HepG2 (cell line): ENCODE data around the gene SDHAF1. TPM values are rescaled to one million over a fixed set of nuclear protein-coding genes. Genes with fewer than 3 reads are reported as not detected.

Experiments
- ATAC-seq: fragments of 200-7000 bp; cut with Tn5 transposase; 3 replicates; pipeline ENCODE4 v1.9.1; 2020; ENCODE audit warnings: mild to moderate bottlenecking, moderate library complexity
- BruUV-seq: library from RNA; stranded (reverse); fragments of 400-500 nt; replicated peaks from 2 replicates; lab custom pipeline; 2021; lab: Mats Ljungman, UMichigan
- CTCF ChIA-PET: fragments of 300-600 bp; formaldehyde crosslinking; extraction: SDS; loops from one replicate; lab custom pipeline; 2021; ENCODE audit warnings: low total read pairs, inconsistent platforms, low intra/inter-chr PET ratio; lab: Yijun Ruan, JAX
- POLR2A ChIA-PET: fragments of 350-600 bp; sonication (Branson Sonifier 250); formaldehyde crosslinking; loops from one replicate; lab custom pipeline; 2020; ENCODE audit warnings: antibody characterized with exemption, inconsistent platforms; lab: Yijun Ruan, JAX
- DNase-seq: peaks from one replicate; pipeline ENCODE4 v3.0.0-alpha.2; 2015; ENCODE audit warnings: low spot score
- FAIRE-seq: peaks from 3 replicates; lab custom pipeline; 2011; peaks lifted over from hg19 to GRCh38; lab: Jason Lieb, UNC
- H2AFZ ChIP-seq: one replicate; pipeline ENCODE4 v1.6.1; 2011; ENCODE audit warnings: low read length, inconsistent platforms
- H3K27ac ChIP-seq: fragments of 300-600 bp; 3 replicates; pipeline ENCODE4 v1.8.0; 2011; ENCODE audit warnings: mixed run types, mild to moderate bottlenecking, mixed read lengths, low read length, inconsistent platforms; ENCODE audit not compliant: insufficient read depth; ENCODE audit errors: extremely low read length
- H3K27me3 ChIP-seq, 2 experiments: fragments of 200-600 bp in 1 of 2; 2 replicates in 1 of 2; 3 replicates in 1 of 2; pipeline versions ENCODE4 v1.6.0 to v1.8.0; 2011; ENCODE audit warnings: low read length in 2 of 2, mild to moderate bottlenecking in 2 of 2, moderate library complexity in 2 of 2, inconsistent platforms in 1 of 2; ENCODE audit not compliant: insufficient read depth in 2 of 2, control insufficient read depth in 1 of 2
- H3K36me3 ChIP-seq, 2 experiments: fragments of 200-600 bp in 1 of 2; replicated peaks in 1 of 2; 2 replicates in 1 of 2; 3 replicates in 1 of 2; pipeline versions ENCODE4 v1.5.1 to v1.8.0; 2011; ENCODE audit warnings: low read length in 2 of 2, inconsistent platforms in 1 of 2; ENCODE audit not compliant: insufficient read depth in 2 of 2, control insufficient read depth in 1 of 2
- H3K4me1 ChIP-seq: 2 replicates; pipeline ENCODE4 v1.5.1; 2012; ENCODE audit warnings: low read length, inconsistent platforms; ENCODE audit not compliant: insufficient read depth
- H3K4me2 ChIP-seq: 2 replicates; pipeline ENCODE4 v1.6.0; 2011; ENCODE audit warnings: low read depth, low read length, inconsistent platforms
- H3K4me3 ChIP-seq, 3 experiments: fragments of 200-600 bp in 1 of 3; sonication (generic), shearing (Covaris generic) in 1 of 3; replicated peaks in 1 of 3; 2 replicates each; pipeline ENCODE4 v1.5.1; 2011 to 2016; ENCODE audit warnings: low read length in 3 of 3, inconsistent platforms in 2 of 3, low read depth in 2 of 3, mild to moderate bottlenecking in 2 of 3, control low read depth in 1 of 3, mixed read lengths in 1 of 3; ENCODE audit not compliant: insufficient read depth in 1 of 3
- H3K79me2 ChIP-seq: one replicate; pipeline ENCODE4 v1.6.1; 2011; ENCODE audit warnings: low read length, inconsistent platforms; ENCODE audit not compliant: insufficient read depth
- H3K9ac ChIP-seq: 2 replicates; pipeline ENCODE4 v1.6.0; 2011; ENCODE audit warnings: mild to moderate bottlenecking, low read depth, low read length, inconsistent platforms; ENCODE audit not compliant: insufficient read depth
- H3K9me3 ChIP-seq: 2 replicates; pipeline ENCODE4 v1.5.1; 2012; ENCODE audit warnings: mild to moderate bottlenecking, low read length
- H4K20me1 ChIP-seq: 2 replicates; pipeline ENCODE4 v1.6.0; 2011; ENCODE audit warnings: inconsistent platforms, mild to moderate bottlenecking, low read length, moderate library complexity; ENCODE audit not compliant: insufficient read depth
- ARHGAP35 ChIP-seq: sonication (generic); formaldehyde crosslinking; IDR thresholded peaks from 2 replicates; pipeline ENCODE4 v1.9.0; 2022; ENCODE audit warnings: mild to moderate bottlenecking, inconsistent platforms, moderate library complexity, missing genetic modification reagents, borderline replicate concordance
- HNRNPK ChIP-seq: fragments of 200-400 bp; formaldehyde crosslinking; IDR thresholded peaks from 2 replicates; pipeline ENCODE4 v1.6.1; 2018; ENCODE audit warnings: low read length, low read depth, moderate library complexity, mild to moderate bottlenecking; ENCODE audit not compliant: poor library complexity, severe bottlenecking
- NR0B2 ChIP-seq: sonication (generic); formaldehyde crosslinking; IDR thresholded peaks from 2 replicates; pipeline ENCODE4 v1.4.0; 2020; ENCODE audit warnings: mild to moderate bottlenecking, missing genetic modification reagents
- PLSCR1 ChIP-seq: sonication (generic); formaldehyde crosslinking; IDR thresholded peaks from 2 replicates; pipeline ENCODE4 v1.5.0; 2020; ENCODE audit warnings: missing genetic modification reagents, mild to moderate bottlenecking, borderline replicate concordance
- PPARG ChIP-seq: conservative IDR thresholded peaks from 2 replicates; pipeline ENCODE4 v1.6.1; 2016; ENCODE audit warnings: missing biosample characterization, missing genetic modification reagents
- RAD21 ChIP-seq: fragments of 450-650 bp; formaldehyde crosslinking; IDR thresholded peaks from 2 replicates; pipeline ENCODE4 v1.5.0; 2020; ENCODE audit warnings: mild to moderate bottlenecking
- SRY ChIP-seq: sonication (generic); formaldehyde crosslinking; IDR thresholded peaks from 2 replicates; pipeline ENCODE4 v1.8.0; 2022; ENCODE audit warnings: mild to moderate bottlenecking, missing genetic modification reagents
- SYNCRIP ChIP-seq: fragments of 200-400 bp; formaldehyde crosslinking; IDR thresholded peaks from 2 replicates; pipeline ENCODE4 v1.6.1; 2018; ENCODE audit warnings: mild to moderate bottlenecking, low read depth, low read length; ENCODE audit not compliant: insufficient read depth
- TEAD2 ChIP-seq: sonication (generic); formaldehyde crosslinking; IDR thresholded peaks from 2 replicates; pipeline ENCODE4 v1.9.0; 2021; ENCODE audit warnings: missing genetic modification reagents
- TEAD3 ChIP-seq: optimal IDR thresholded peaks from 2 replicates; pipeline ENCODE3; 2016; ENCODE audit warnings: borderline replicate concordance
- THAP8 ChIP-seq: sonication (generic); formaldehyde crosslinking; IDR thresholded peaks from 2 replicates; pipeline ENCODE4 v1.5.1; 2020; ENCODE audit warnings: missing genetic modification reagents, mild to moderate bottlenecking, borderline replicate concordance
- THYN1 ChIP-seq: sonication (generic); formaldehyde crosslinking; IDR thresholded peaks from 2 replicates; pipeline ENCODE4 v1.8.1; 2023; ENCODE audit warnings: low read depth, mild to moderate bottlenecking, moderate library complexity, missing genetic modification reagents, borderline replicate concordance
- ZBTB1 ChIP-seq: sonication (generic); formaldehyde crosslinking; IDR thresholded peaks from 2 replicates; pipeline ENCODE4 v1.4.0; 2020; ENCODE audit warnings: missing genetic modification reagents, borderline replicate concordance
- ZIK1 ChIP-seq: sonication (generic); formaldehyde crosslinking; IDR thresholded peaks from 2 replicates; pipeline ENCODE4 v1.5.0; 2020; ENCODE audit warnings: mild to moderate bottlenecking, low read depth, missing genetic modification reagents, borderline replicate concordance
- ZNF263 ChIP-seq: sonication (generic); formaldehyde crosslinking; IDR thresholded peaks from 2 replicates; pipeline ENCODE4 v1.4.0; 2020; ENCODE audit warnings: missing genetic modification reagents
- ZNF30 ChIP-seq: sonication (generic); formaldehyde crosslinking; IDR thresholded peaks from 2 replicates; pipeline ENCODE4 v1.5.0; 2020; ENCODE audit warnings: mild to moderate bottlenecking, missing genetic modification reagents
- ZNF333 ChIP-seq: sonication (generic); formaldehyde crosslinking; IDR thresholded peaks from 2 replicates; pipeline ENCODE4 v1.4.0; 2020; ENCODE audit warnings: mild to moderate bottlenecking, missing genetic modification reagents, borderline replicate concordance
- ZNF576 ChIP-seq: sonication (generic); formaldehyde crosslinking; IDR thresholded peaks from 2 replicates; pipeline ENCODE4 v1.4.0; 2020; ENCODE audit warnings: mild to moderate bottlenecking, missing genetic modification reagents
- ZNF589 ChIP-seq: sonication (generic); formaldehyde crosslinking; conservative IDR thresholded peaks from 2 replicates; pipeline ENCODE4 v1.8.0; 2022; ENCODE audit warnings: mild to moderate bottlenecking, moderate library complexity, missing genetic modification reagents
- ZNF816 ChIP-seq: sonication (generic); formaldehyde crosslinking; IDR thresholded peaks from 2 replicates; pipeline ENCODE4 v1.8.0; 2022; ENCODE audit warnings: missing genetic modification reagents, mild to moderate bottlenecking, borderline replicate concordance
- ZNF891 ChIP-seq: sonication (generic); formaldehyde crosslinking; IDR thresholded peaks from 2 replicates; pipeline ENCODE4 v1.5.0; 2020; ENCODE audit warnings: mild to moderate bottlenecking, missing genetic modification reagents
- WGBS: methylation state at CpG from one replicate; pipeline ENCODE4 v1.1.6; 2017; ENCODE audit warnings: low lambda C conversion rate; 5-methylcytosine and 5-hydroxymethylcytosine counted together
- in situ Hi-C: cut with HindIII; loops from 2 replicates; pipeline ENCODE4 v1.10.0; 2017; ENCODE audit warnings: low pct_unique_long_range_greater_than_20kb; ENCODE audit not compliant: extremely low pct_ligation_motif_present
- intact Hi-C: fragments of 100-400 bp; cut with micrococcal nuclease; formaldehyde crosslinking; loops from one replicate; pipeline ENCODE4 v1.10.0; 2022; ENCODE audit not compliant: unreplicated experiment
- polyA plus RNA-seq, 8 experiments: library from polyadenylated mRNA; depleted of rRNA in 3 of 8; stranded (reverse) in 7 of 8; unstranded in 1 of 8; fragments of >200 nt; fragmentation: Illumina TruSeq in 4 of 8; extraction: Trizol in 4 of 8; gene quantifications; 2 replicates each; pipeline versions ENCODE4 v1.2.1 to v1.2.3, GENCODE V29; 2011 to 2016; ENCODE audit warnings: low read depth in 4 of 8, missing spikeins in 1 of 8, mixed read lengths in 1 of 8; ENCODE audit not compliant: insufficient read depth in 1 of 8
- total RNA-seq, 5 experiments: library from RNA; depleted of rRNA; stranded (reverse); fragments of >200 nt; fragmentation: Illumina TruSeq; extraction: Trizol; gene quantifications; 2 replicates each; pipeline ENCODE4 v1.2.3, GENCODE V29; 2016; ENCODE audit warnings: low read depth in 1 of 5

Gene SDHAF1
- total and polyA plus RNA-seq, 2 of the 13 experiments (the other 11 are each of a cell fraction or from before 2014, with no cell fraction given): 17.8 to 22.8 TPM

- under 1% methylated on average over 9 of the region's 9 CpGs for WGBS
- BruUV-seq: no TSS peak
- TF ChIP-seq ZBTB1 (CRISPR knock-in tag) (peak; percentile 55; the same call in 1 of the 2 replicates), ZIK1 (CRISPR knock-in tag) (0 out of 2 replicates have a peak, but pooled peaks have one; percentile 53), TEAD3 (CRISPR knock-in tag) (peak; percentile 54), SRY (CRISPR knock-in tag) (peak; percentile 81; the same call in 1 of the 2 replicates), RAD21 (CRISPR knock-in tag) (no peak), ZNF816 (CRISPR knock-in tag) (no peak; the same call in 1 of the 2 replicates), ZNF589 (no peak), SYNCRIP (no peak), ZNF333 (no peak), HNRNPK (no peak), ZNF263 (CRISPR knock-in tag) (peak; percentile 64; the same call in 1 of the 2 replicates), THYN1 (CRISPR knock-in tag) (no peak), ZNF891 (CRISPR knock-in tag) (peak; percentile 63; the same call in 1 of the 2 replicates), NR0B2 (CRISPR knock-in tag) (0 out of 2 replicates have a peak, but pooled peaks have one; percentile 68), TEAD2 (CRISPR knock-in tag) (0 out of 2 replicates have a peak, but pooled peaks have one; percentile 82), ZNF576 (CRISPR knock-in tag) (no peak), PLSCR1 (CRISPR knock-in tag) (no peak), ZNF30 (CRISPR knock-in tag) (no peak), THAP8 (CRISPR knock-in tag) (no peak), PPARG (CRISPR knock-in tag) (0 out of 2 replicates have a peak, but pooled peaks have one; percentile 45), ARHGAP35 (CRISPR knock-in tag) (peak; percentile 55; the same call in 1 of the 2 replicates)
These were observed 31.5 kb upstream of the SDHAF1 start for GRCh38 chr19:35963514-35963913.

More at GRCh38 chr19:35963514-35963913, 31.5 kb upstream of the SDHAF1 start:
- no peak overlapping the region for H3K4me3 ChIP-seq
- ATAC-seq (peak; percentile 78), FAIRE-seq (peak; percentile 66), DNase-seq (peak; percentile 34)
- H3K27ac ChIP-seq: no peak overlapping the region
- POLR2A ChIA-PET: no interaction called here
- in situ Hi-C loops: no loop called here
- H3K36me3 ChIP-seq: no peaks in the 10 kb centered on the region
- H3K9ac ChIP-seq: no peak overlapping the region
- H3K4me2 ChIP-seq: no peak overlapping the region
- H3K9me3 ChIP-seq: no peaks in the 10 kb centered on the region
- no peaks in the 10 kb centered on the region for H3K79me2 ChIP-seq
- no peak overlapping the region for H2AFZ ChIP-seq
- peaks cover 0 to 20% of the 10 kb centered on the region in 2 experiments; a peak in 2 of 5 replicates for H3K27me3 ChIP-seq
- peaks cover 9% of the 10 kb centered on the region; the same call in 1 of the 2 replicates for H4K20me1 ChIP-seq
- CTCF ChIA-PET: no interaction called here
- H3K4me1 ChIP-seq: no peaks in the 10 kb centered on the region
- intact Hi-C loops: no loop called here
